HEK293 (cell line): ENCODE data around the gene CPM.
A peak's percentile ranks its signal among the peaks of the same experiment; 100 is the strongest.

Source experiments
- HOXD13 ChIP-seq: sonication (generic); formaldehyde crosslinking; IDR thresholded peaks from 2 replicates; pipeline ENCODE4 v1.8.0; 2022; ENCODE audit warnings: missing genetic modification reagents, borderline replicate concordance
- KLF17 ChIP-seq: fragments of 450-650 bp; formaldehyde crosslinking; IDR thresholded peaks from 2 replicates; pipeline ENCODE4 v1.5.1; 2016; ENCODE audit warnings: missing biosample characterization, missing genetic modification characterization
- KLF7 ChIP-seq: fragments of 450-650 bp; formaldehyde crosslinking; IDR thresholded peaks from 2 replicates; pipeline ENCODE4 v1.5.1; 2016; ENCODE audit warnings: missing biosample characterization, missing genetic modification characterization, borderline replicate concordance
- REST ChIP-seq: fragments of 450-650 bp; formaldehyde crosslinking; IDR thresholded peaks from 2 replicates; pipeline ENCODE4 v1.5.1; 2016; ENCODE audit warnings: missing biosample characterization, missing genetic modification characterization
- SALL2 ChIP-seq: fragments of 450-650 bp; formaldehyde crosslinking; IDR thresholded peaks from 2 replicates; pipeline ENCODE4 v1.5.0; 2017; ENCODE audit warnings: missing biosample characterization, mild to moderate bottlenecking, missing genetic modification characterization, borderline replicate concordance
- SCRT1 ChIP-seq: fragments of 450-650 bp; formaldehyde crosslinking; IDR thresholded peaks from 2 replicates; pipeline ENCODE4 v1.5.1; 2016; ENCODE audit warnings: missing biosample characterization, missing genetic modification characterization, borderline replicate concordance
- SP7 ChIP-seq: fragments of 450-650 bp; formaldehyde crosslinking; IDR thresholded peaks from 2 replicates; pipeline ENCODE4 v1.5.1; 2016; ENCODE audit warnings: missing biosample characterization, missing genetic modification characterization
- ZBTB1 ChIP-seq: fragments of 450-650 bp; formaldehyde crosslinking; IDR thresholded peaks from 2 replicates; pipeline ENCODE4 v1.5.1; 2016; ENCODE audit warnings: missing biosample characterization, missing genetic modification characterization
- ZBTB11 ChIP-seq: fragments of 450-650 bp; formaldehyde crosslinking; conservative IDR thresholded peaks from 2 replicates; pipeline ENCODE4 v1.5.1; 2016; ENCODE audit warnings: low read depth, missing biosample characterization, missing genetic modification characterization
- ZBTB20 ChIP-seq: fragments of 450-650 bp; formaldehyde crosslinking; IDR thresholded peaks from 2 replicates; pipeline ENCODE4 v1.5.1; 2016; ENCODE audit warnings: missing biosample characterization, missing genetic modification characterization
- ZBTB6 ChIP-seq: fragments of 450-650 bp; formaldehyde crosslinking; IDR thresholded peaks from 2 replicates; pipeline ENCODE4 v1.5.1; 2017; ENCODE audit warnings: missing biosample characterization, missing genetic modification characterization
- ZFP3 ChIP-seq: fragments of 450-650 bp; formaldehyde crosslinking; IDR thresholded peaks from 2 replicates; pipeline ENCODE4 v1.5.1; 2016; ENCODE audit warnings: low read depth, missing biosample characterization, missing genetic modification characterization
- ZIC2 ChIP-seq: fragments of 450-650 bp; formaldehyde crosslinking; IDR thresholded peaks from 2 replicates; pipeline ENCODE4 v1.5.1; 2016; ENCODE audit warnings: missing biosample characterization, missing genetic modification characterization
- ZNF138 ChIP-seq: fragments of 450-650 bp; formaldehyde crosslinking; IDR thresholded peaks from 2 replicates; pipeline ENCODE4 v1.5.1; 2016; ENCODE audit warnings: missing biosample characterization, missing genetic modification characterization, borderline replicate concordance
- ZNF2 ChIP-seq: fragments of 450-650 bp; formaldehyde crosslinking; IDR thresholded peaks from 2 replicates; pipeline ENCODE4 v1.5.1; 2016; ENCODE audit warnings: missing biosample characterization, missing genetic modification characterization
- ZNF23 ChIP-seq: fragments of 450-650 bp; formaldehyde crosslinking; IDR thresholded peaks from 2 replicates; pipeline ENCODE4 v1.5.1; 2016; ENCODE audit warnings: missing biosample characterization, missing genetic modification characterization, borderline replicate concordance
- ZNF324 ChIP-seq: fragments of 450-650 bp; formaldehyde crosslinking; IDR thresholded peaks from 2 replicates; pipeline ENCODE4 v1.5.1; 2016; ENCODE audit warnings: missing biosample characterization, missing genetic modification characterization
- ZNF37A ChIP-seq: fragments of 450-650 bp; IDR thresholded peaks from 2 replicates; pipeline ENCODE4 v1.5.1; 2018; ENCODE audit warnings: missing biosample characterization, missing genetic modification characterization
- ZNF416 ChIP-seq: fragments of 450-650 bp; formaldehyde crosslinking; IDR thresholded peaks from 2 replicates; pipeline ENCODE4 v1.5.1; 2016; ENCODE audit warnings: missing biosample characterization, missing genetic modification characterization
- ZNF426 ChIP-seq: fragments of 450-650 bp; formaldehyde crosslinking; IDR thresholded peaks from 2 replicates; pipeline ENCODE4 v1.5.1; 2017; ENCODE audit warnings: missing biosample characterization, missing genetic modification characterization, mild to moderate bottlenecking, inconsistent platforms, moderate library complexity
- ZNF48 ChIP-seq: fragments of 450-650 bp; formaldehyde crosslinking; IDR thresholded peaks from 2 replicates; pipeline ENCODE4 v1.5.1; 2016; ENCODE audit warnings: missing biosample characterization, missing genetic modification characterization
- ZNF521 ChIP-seq: fragments of 450-650 bp; formaldehyde crosslinking; IDR thresholded peaks from 2 replicates; pipeline ENCODE4 v1.5.1; 2017; ENCODE audit warnings: missing biosample characterization, mild to moderate bottlenecking, missing genetic modification characterization
- ZNF600 ChIP-seq: fragments of 450-650 bp; formaldehyde crosslinking; IDR thresholded peaks from 2 replicates; pipeline ENCODE4 v1.5.1; 2016; ENCODE audit warnings: missing biosample characterization, missing genetic modification characterization
- ZNF610 ChIP-seq: fragments of 450-650 bp; formaldehyde crosslinking; IDR thresholded peaks from 2 replicates; pipeline ENCODE4 v1.5.1; 2016; ENCODE audit warnings: missing biosample characterization, missing genetic modification characterization, borderline replicate concordance
- ZNF654 ChIP-seq: fragments of 450-650 bp; formaldehyde crosslinking; IDR thresholded peaks from 2 replicates; pipeline ENCODE4 v1.5.1; 2016; ENCODE audit warnings: low read depth, missing biosample characterization, missing genetic modification characterization
- ZNF660 ChIP-seq: fragments of 450-650 bp; IDR thresholded peaks from 2 replicates; pipeline ENCODE4 v1.5.1; 2018; ENCODE audit warnings: missing biosample characterization, mild to moderate bottlenecking, missing genetic modification characterization
- ZNF664 ChIP-seq: fragments of 450-650 bp; formaldehyde crosslinking; IDR thresholded peaks from 2 replicates; pipeline ENCODE4 v1.5.1; 2016; ENCODE audit warnings: missing biosample characterization, missing genetic modification characterization
- ZNF677 ChIP-seq: fragments of 450-650 bp; IDR thresholded peaks from 2 replicates; pipeline ENCODE4 v1.5.0; 2018; ENCODE audit warnings: missing biosample characterization, mild to moderate bottlenecking, missing genetic modification characterization, moderate library complexity
- ZNF768 ChIP-seq: fragments of 450-650 bp; formaldehyde crosslinking; IDR thresholded peaks from 2 replicates; pipeline ENCODE4 v1.5.1; 2018; ENCODE audit warnings: missing biosample characterization, mild to moderate bottlenecking, missing genetic modification characterization
- ZSCAN23 ChIP-seq: fragments of 450-650 bp; formaldehyde crosslinking; IDR thresholded peaks from 2 replicates; pipeline ENCODE4 v1.5.1; 2016; ENCODE audit warnings: missing biosample characterization, missing genetic modification characterization

CPM gene

GRCh38 chr12:68808388-68809189, 124.4 kb downstream of the CPM start (continued):
- peak; percentile 83 for TF ChIP-seq SCRT1 (tag by site-specific recombination)
- peak; percentile 94 for TF ChIP-seq SP7 (tag by site-specific recombination)
- no peak for TF ChIP-seq REST (tag by site-specific recombination)
- no peak for TF ChIP-seq ZNF768 (tag by site-specific recombination)
- no peak for TF ChIP-seq ZNF48 (tag by site-specific recombination)
- TF ChIP-seq ZNF600 = peak; percentile 93
- TF ChIP-seq ZIC2 (tag by site-specific recombination) = peak; percentile 96
- no peak for TF ChIP-seq ZNF677 (tag by site-specific recombination)
- peak; percentile 93 for TF ChIP-seq KLF17 (tag by site-specific recombination)
- peak; percentile 91 for TF ChIP-seq ZBTB1 (tag by site-specific recombination)
- TF ChIP-seq ZNF664 (tag by site-specific recombination) = peak; percentile 64; the same call in 1 of the 2 replicates
- TF ChIP-seq ZFP3 (tag by site-specific recombination) = no peak
- TF ChIP-seq ZBTB11 (tag by site-specific recombination) = 0 out of 2 replicates have a peak, but pooled peaks have one; percentile 32
- no peak for TF ChIP-seq ZNF426
- peak; percentile 88; the same call in 1 of the 2 replicates for TF ChIP-seq KLF7 (tag by site-specific recombination)
- TF ChIP-seq ZBTB6 (tag by site-specific recombination) = peak; percentile 62; the same call in 1 of the 2 replicates
- peak; percentile 82 for TF ChIP-seq HOXD13 (CRISPR knock-in tag)
- no peak for TF ChIP-seq ZNF138
- TF ChIP-seq ZNF521 (tag by site-specific recombination) = no peak
- TF ChIP-seq ZNF654 (tag by site-specific recombination) = no peak
- peak; percentile 90 for TF ChIP-seq ZNF324 (tag by site-specific recombination)
- TF ChIP-seq ZNF610 (tag by site-specific recombination) = peak; percentile 71
- TF ChIP-seq ZNF37A (tag by site-specific recombination) = no peak
- no peak for TF ChIP-seq ZNF23 (tag by site-specific recombination)
- no peak for TF ChIP-seq ZNF416 (tag by site-specific recombination)
- peak; percentile 76 for TF ChIP-seq ZNF2 (tag by site-specific recombination)
- TF ChIP-seq ZNF660 (tag by site-specific recombination) = peak; percentile 93
- TF ChIP-seq ZBTB20 (tag by site-specific recombination) = peak; percentile 4; the same call in 1 of the 2 replicates
- no peak for TF ChIP-seq ZSCAN23
- TF ChIP-seq SALL2 = no peak
